HG03469 (cell line): Measurements from ENCODE around the gene RHEBL1.

Experiments used
- ATAC-seq: cut with Tn5 transposase; IDR thresholded peaks from one replicate; pipeline ENCODE4 v1.9.1; 2021; ENCODE audit warnings: mild to moderate bottlenecking, moderate library complexity, moderate number of reproducible peaks; ENCODE audit not compliant: unreplicated experiment

RHEBL1 gene

DNA sequence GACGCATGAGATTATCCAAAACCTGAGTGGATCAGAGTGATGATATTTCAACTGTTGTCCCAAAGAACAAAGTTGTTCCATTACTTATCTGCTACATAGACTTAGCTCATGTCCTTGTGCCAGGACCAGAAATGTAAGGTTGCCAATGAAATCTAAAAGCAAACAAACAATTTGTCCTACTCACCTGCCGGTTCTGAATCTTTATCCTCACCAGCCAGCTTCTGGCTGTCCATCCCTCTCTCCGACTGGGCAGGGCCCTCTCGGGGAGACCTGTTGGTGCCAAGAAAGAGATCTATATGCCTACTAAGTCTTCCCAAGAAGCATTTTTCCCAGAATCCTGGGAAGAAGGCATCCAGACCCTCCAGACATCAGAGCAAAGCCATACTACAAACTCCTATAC, 14.7 kb downstream of the RHEBL1 start:
- ATAC-seq = no peak

- no peak for ATAC-seq
These were observed 15.3 kb downstream of the RHEBL1 start for GRCh38 chr12:49054524-49054923.

DNA sequence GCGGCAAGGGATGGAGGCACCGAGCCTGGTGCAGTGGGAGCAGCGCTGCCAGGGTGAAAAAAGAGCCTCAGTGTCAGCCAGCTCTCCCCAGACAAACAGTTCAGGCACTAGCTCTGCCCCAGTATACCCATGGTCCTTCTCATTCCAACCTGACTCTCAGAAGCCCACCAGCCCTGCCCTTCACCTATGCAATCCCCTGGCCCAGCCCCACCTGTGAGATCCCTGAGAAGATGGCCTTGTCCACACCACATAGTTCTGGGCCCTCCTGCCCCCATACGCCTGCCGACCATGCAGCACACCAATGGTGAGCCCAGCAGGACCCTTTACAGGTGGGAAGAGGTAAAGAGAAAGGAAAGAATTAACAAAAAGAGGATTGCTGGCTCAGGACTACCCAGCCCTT, 15.7 kb downstream of the RHEBL1 start:
- no peak for ATAC-seq

- no peak for ATAC-seq
These were observed 17.1 kb downstream of the RHEBL1 start for GRCh38 chr12:49052451-49053208.

GRCh38 chr12:49051777-49052438, 17.9 kb downstream of the RHEBL1 start:
- ATAC-seq = no peak

DNA sequence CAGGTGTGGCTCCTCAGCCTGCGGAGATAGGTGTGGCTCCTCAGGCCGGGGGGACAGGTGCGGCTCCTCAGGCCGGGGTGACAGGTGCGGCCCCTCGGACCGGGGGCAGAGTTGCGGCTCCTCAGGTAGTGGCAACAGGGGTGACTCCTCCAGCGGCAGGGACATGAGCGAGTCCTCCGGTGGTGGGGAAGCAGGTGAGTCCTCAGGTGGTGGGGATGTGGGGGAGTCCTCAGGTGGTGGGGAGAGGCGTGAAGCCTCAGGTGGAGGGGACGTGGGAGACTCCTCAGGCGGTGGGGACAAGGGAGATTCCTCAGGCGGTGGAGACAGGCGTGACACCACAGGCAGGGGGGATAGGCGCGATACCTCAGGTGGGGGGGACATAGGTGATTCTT, 18.4 kb downstream of the RHEBL1 start:
- no peak for ATAC-seq

DNA sequence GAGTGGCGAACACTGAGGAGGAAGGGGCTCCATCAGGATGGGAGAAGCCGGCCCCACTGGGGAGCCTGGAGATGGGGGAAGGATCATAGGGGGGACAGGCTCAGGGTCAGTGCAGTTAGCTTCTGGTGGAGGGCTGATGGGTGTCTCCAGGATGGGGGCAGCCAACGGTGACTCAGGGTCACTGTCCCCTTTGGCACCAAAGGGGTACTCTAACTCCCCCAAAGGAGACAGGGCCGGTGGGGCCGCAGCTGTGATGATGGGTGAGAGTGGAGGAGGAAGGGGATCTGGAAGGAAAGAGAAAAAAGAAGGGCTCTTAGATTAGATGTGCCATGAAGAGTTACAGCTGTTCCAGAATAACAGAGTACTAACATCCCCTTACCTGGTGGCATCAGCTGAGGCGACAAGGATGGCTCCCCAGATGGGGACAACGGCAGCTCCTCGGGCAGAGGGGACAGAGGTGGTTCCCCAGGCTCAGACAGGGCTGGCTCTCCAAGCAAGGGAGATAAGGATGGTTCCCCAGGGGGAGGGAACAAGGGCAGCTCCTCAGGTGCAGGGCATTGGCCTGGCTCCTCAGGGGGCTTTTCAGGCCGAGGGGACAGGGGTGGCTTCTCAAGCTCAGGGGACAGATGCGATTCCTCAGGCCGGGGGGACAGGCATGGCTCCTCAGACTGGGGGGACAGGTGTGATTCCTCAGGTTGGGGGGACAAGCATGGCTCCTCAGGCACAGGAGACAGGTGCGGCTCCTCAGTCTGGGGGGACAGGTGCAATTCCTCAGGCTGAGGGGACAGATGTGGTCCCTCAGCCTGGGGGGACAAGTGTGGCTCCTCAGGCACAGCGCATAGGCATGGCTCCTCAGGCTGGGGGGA, 19.0 kb downstream of the RHEBL1 start:
- ATAC-seq = no peak

- ATAC-seq = no peak
These were observed 20.1 kb downstream of the RHEBL1 start for GRCh38 chr12:49049566-49050224.

DNA sequence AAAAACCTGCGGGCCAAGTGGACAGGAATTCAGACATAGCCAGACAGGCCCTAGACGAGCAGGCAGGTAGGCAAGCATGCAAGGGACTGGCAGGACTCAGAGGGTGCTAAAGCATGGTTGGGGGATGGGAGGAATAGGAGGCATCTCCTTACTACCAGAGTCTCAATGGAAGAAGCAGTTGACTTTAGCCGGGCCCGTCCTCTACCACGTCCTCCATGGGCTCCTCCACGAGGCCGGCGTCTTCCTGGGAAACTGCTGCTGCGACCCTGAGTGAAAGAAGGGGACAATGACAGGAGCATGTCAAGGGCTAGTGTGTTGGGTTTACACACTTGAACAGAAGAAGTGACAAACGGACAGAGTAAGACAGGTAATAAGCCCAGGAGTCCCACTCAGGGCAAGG, 20.8 kb downstream of the RHEBL1 start:
- ATAC-seq = no peak

GRCh38 chr12:49046129-49046895, 23.5 kb downstream of the RHEBL1 start:
- ATAC-seq = no peak

DNA sequence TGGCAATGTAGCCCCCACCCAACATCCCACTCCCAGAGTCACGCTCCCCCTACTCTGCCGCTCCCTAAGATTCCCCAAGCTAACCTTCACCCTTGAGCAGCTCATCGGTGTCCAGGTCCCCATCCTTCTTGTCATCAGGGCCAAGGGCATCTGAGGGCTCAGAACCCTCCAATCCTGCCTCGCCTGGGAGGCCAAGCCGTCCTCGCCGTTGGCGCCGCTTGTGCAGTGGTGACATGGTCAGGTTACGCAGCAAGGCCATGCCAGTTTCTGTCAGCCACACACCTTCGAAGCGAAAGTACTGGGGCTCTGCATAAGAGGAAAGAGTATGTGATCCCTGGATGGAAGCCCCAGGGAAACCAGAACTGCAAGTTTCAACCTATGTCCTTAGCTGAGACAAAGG, 25.1 kb downstream of the RHEBL1 start:
- ATAC-seq = no peak

DNA sequence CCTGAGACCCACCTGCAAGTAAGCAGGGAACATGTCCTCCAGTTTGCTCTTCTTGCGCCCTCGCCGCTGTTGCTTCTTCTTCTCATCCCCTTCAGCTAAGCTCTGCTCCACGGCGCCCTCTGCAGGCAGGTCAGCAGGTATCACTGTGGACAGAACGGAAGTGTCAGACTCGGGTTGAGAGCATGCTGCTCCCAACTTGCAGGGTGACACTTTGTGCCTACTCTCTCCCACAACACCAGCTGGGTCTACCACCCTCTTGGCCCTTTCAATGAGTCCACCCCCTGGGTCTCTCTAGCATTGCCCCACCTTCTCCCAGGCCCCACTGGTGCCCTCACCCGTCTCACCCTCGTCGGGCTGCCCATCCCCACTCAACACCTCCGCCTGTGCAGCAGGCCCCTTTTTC, 25.9 kb downstream of the RHEBL1 start:
- ATAC-seq = no peak

GRCh38 chr12:49043241-49043640, 26.5 kb downstream of the RHEBL1 start:
- no peak for ATAC-seq

- no peak for ATAC-seq
These were observed 27.8 kb downstream of the RHEBL1 start for GRCh38 chr12:49041881-49042484.

DNA sequence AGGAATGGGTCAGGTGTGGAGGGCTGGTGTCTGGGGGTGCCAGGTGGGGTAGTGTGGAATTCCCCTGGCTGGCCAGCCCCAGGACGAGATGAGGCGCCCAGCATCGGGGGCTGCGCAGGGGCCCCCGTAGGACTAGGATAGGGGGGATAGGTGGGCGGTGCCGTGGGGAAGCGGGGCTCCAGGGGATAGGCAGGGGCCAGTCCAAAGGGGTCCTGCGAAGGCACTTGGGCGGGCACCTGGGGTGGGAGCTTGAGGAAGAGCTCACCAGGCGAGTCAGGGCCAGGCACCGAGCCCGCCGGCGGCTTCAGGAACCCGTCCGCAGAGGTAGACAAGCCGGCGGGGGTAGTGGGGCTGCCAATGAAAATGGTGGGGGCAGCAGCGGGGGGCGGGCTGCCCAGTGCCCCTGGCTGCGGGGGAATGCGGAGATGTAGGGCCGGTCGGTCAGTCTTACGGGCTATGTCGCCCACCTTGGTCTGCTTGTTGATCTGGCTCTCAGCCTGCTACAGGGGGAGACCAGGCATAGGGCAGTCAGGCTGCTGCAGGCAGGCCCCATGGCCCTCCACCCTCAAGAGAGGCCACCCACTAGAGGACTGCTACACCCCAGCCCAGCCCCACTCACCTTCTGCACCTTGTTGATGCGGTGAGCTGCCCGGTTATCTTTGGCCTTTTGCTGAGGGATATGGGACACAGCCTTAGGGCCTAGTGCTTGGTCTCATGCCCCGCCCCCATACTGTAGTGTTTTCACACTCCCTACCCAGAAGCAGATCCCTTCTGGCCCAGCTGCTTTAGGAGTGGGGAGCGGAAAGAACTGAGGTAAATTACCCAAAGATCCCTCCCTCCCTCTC, 28.5 kb downstream of the RHEBL1 start:
- no peak for ATAC-seq

DNA sequence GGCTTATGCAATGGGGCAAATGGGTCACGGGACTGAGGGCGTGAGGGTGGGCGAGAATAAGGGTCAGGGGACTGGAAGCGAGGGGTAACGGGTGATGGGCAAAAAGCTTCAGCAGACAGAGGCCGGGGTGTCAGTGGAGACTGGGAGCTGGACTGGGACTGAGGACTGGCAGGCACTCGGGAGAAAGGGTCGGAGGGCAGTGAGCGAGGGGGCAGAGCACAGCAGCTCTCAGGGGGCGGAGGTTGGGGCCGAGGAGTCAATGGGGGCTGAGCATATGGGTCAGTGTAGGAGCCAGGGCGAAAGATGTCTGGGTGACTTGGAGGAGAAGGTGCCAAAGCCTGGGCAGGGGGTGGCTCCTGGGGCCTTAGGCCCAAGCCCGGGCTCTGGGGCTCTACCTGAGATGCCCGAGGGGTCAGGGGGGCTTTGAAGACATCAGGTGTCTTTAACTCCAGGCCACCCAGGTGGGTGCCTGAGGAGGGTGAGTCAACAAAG, 29.4 kb downstream of the RHEBL1 start:
- ATAC-seq = no peak

DNA sequence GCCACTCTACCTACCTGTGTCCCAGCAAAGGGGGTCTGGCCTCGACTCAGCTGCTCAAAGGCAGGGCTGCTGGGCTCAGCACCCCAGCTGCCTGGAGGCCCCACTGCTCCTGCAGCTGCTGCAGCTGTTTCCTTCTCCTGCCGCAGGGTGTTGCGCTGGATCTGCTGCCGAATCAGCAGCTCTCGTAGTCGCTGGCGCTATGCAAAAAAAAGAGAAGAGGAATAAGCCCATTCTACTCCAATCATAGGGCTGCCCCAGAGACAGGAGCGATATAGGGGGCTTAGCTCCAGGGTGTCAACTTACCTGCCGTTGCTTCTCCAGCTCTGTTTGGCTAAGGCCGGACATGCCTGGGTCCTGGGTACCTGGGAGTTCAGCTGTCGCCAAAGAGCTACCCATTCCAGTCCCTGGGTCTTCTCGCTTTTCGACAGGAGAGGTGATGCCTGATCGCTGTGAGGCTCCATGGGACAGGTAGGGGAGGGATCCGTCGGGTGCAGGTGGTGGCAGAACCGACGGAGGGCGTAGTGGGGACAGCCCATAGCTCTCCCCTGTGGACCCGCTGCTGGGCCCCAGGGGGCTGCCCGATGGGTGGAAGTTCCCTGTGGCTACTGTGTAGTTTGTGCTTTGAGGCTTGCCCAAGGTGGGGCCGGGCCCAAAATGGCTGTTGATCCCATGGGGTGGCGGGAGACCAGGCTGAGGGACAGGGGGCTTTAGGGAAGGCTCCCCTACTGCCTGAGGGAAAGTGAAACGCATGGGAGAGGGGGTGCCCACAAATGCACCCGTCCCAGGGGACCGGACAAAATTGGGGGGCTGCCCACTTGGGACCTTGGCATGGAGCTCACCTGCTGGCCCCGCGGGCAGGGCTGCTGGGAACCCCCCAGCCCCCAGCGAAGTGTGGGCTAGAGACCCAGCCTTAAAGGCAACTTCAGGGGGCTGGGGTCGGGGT, 30.1 kb downstream of the RHEBL1 start:
- no peak for ATAC-seq
